ENCODE data around the gene USP43. TPM values are rescaled to one million over a fixed set of nuclear protein-coding genes. Genes with fewer than 3 reads are reported as not detected.

USP43 gene
- total RNA-seq, 2 donors from 2014 or later, result 4.2 to 6.9 TPM

DNA sequence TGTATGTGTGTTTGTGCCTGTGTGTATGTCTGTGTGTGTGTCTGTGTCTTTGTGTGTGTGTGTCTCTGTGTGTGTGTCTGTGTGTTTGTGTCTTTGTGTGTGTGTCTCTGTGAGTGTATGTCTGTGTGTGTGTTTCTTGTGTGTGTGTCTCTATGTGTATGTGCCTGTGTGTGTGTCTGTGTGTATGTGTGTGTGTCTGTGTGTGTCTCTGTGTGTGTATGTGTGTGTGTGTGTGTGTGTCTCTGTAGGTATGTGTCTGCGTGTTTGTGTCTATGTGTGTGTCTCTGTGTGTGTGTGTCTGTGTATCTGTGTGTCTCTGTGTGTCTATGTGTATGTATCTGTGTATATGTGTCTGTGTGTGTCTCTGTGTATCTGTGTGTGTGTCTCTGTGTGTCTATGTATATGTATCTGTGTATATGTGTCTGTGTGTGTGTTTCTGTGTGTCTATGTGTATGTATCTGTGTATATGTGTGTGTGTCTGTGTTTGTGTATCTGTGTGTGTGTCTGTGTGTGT, 70.2 kb downstream of the USP43 start:
- DNase-seq, result no peak
- no peaks in the 10 kb centered on the region for H3K9me3 ChIP-seq
- intact Hi-C loops (cut with DNase I), result no loop called here
- ATAC-seq, result no peak
- H3K4me3 ChIP-seq, result no peak overlapping the region
- WGBS, 2 donors, result 100% methylated on average over 1 of the region's 1 CpG
- no peaks in the 10 kb centered on the region for H3K27me3 ChIP-seq
- H3K36me3 ChIP-seq (replicated peaks in 1 of 2; ENCODE audit: insufficient read depth in 1 of 2, low read depth in 2 of 2), result no peaks in the 10 kb centered on the region
- no peak for TF ChIP-seq POLR2A (IDR thresholded peaks at IDR 0.05)
- TF ChIP-seq, protein P1, sequence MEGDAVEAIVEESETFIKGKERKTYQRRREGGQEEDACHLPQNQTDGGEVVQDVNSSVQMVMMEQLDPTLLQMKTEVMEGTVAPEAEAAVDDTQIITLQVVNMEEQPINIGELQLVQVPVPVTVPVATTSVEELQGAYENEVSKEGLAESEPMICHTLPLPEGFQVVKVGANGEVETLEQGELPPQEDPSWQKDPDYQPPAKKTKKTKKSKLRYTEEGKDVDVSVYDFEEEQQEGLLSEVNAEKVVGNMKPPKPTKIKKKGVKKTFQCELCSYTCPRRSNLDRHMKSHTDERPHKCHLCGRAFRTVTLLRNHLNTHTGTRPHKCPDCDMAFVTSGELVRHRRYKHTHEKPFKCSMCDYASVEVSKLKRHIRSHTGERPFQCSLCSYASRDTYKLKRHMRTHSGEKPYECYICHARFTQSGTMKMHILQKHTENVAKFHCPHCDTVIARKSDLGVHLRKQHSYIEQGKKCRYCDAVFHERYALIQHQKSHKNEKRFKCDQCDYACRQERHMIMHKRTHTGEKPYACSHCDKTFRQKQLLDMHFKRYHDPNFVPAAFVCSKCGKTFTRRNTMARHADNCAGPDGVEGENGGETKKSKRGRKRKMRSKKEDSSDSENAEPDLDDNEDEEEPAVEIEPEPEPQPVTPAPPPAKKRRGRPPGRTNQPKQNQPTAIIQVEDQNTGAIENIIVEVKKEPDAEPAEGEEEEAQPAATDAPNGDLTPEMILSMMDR (IDR thresholded peaks at IDR 0.05), result no peak
- no peaks in the 10 kb centered on the region for H3K4me1 ChIP-seq
- H3K27ac ChIP-seq, result no peak overlapping the region

DNA sequence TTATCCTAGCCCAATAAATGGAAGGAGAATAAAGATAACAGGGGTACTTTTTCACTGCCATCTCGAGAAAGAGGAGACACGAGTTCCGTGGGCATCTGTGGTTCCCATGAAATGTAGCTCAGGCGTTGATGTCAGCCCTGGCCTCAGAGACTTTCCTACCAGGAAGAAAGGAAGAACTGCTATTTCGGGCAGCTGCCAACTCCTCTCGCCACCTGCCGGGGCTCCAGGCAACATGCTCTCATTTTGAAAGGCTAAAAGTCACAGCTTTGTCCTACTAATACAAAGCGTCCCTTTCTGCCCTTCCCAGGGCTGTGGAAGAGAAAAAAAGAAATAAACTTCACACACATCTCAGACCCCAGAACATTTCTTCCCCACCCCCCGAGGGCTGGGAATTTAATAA, 80.3 kb downstream of the USP43 start:
- ATAC-seq (no peak), DNase-seq (no peak)
- intact Hi-C loops (cut with DNase I), result no loop called here
- Histone ChIP-seq H3K4me3 (no peak overlapping the region), H3K4me1 (no peaks in the 10 kb centered on the region), H3K36me3 (replicated peaks in 1 of 2; ENCODE audit: insufficient read depth in 1 of 2, low read depth in 2 of 2) (peaks cover 0 to 3% of the 10 kb centered on the region in 2 donors), H3K27me3 (no peaks in the 10 kb centered on the region), H3K9me3 (no peaks in the 10 kb centered on the region), H3K27ac (no peak overlapping the region)
- 63 to 79% methylated on average over 9 of the region's 9 CpGs for WGBS, 2 donors
- TF ChIP-seq POLR2A (IDR thresholded peaks at IDR 0.05), result no peak
- TF ChIP-seq, protein P1 (IDR thresholded peaks at IDR 0.05), result no peak

DNA sequence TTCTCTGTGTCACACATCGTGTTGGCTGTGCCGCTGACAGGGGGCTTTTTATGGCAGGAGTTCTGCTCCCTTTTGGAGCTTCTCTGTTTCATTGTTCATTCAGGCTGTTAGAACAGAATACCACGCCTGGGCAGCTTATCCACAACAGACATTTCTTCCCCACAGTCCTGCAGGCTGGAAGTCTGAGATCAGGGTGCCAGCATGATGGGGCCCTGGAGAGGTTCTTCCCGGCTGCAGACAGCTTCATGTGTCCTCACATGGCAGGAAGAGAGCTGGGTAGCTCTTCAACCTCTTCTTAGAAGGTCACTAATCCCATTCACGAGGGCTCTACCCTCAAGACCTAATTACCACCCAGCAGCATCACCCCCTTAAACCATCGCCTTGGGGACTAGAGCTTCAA, 81.0 kb downstream of the USP43 start:
- no peak for TF ChIP-seq POLR2A (IDR thresholded peaks at IDR 0.05)
- TF ChIP-seq, protein P1 (IDR thresholded peaks at IDR 0.05), result no peak
- Histone ChIP-seq H3K27ac (no peak overlapping the region), H3K4me3 (no peak overlapping the region), H3K27me3 (no peaks in the 10 kb centered on the region), H3K9me3 (no peaks in the 10 kb centered on the region), H3K36me3 (replicated peaks in 1 of 2; ENCODE audit: insufficient read depth in 1 of 2, low read depth in 2 of 2) (peaks cover 0 to 3% of the 10 kb centered on the region in 2 donors), H3K4me1 (no peaks in the 10 kb centered on the region)
- ATAC-seq, result no peak
- 79 to 80% methylated on average over 6 of the region's 6 CpGs for WGBS, 2 donors
- DNase-seq, result no peak
- intact Hi-C loops (cut with DNase I), result no loop called here

DNA sequence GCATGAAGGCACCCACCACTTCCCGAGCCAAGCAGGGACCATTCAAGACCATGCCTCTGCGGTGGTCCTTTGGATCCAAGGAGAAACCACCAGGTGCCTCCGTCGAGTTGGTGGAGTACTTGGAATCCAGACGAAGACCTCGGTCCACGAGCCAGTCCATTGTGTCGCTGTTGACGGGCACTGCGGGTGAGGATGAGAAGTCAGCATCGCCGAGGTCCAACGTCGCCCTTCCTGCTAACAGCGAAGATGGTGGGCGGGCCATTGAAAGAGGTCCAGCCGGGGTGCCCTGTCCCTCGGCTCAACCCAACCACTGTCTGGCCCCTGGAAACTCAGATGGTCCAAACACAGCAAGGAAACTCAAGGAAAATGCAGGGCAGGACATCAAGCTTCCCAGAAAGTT, 82.7 kb downstream of the USP43 start:
- Histone ChIP-seq H3K4me1 (no peaks in the 10 kb centered on the region), H3K27ac (no peak overlapping the region), H3K36me3 (replicated peaks in 1 of 2; ENCODE audit: insufficient read depth in 1 of 2, low read depth in 2 of 2) (peaks cover 0 to 3% of the 10 kb centered on the region in 2 donors), H3K9me3 (no peaks in the 10 kb centered on the region), H3K27me3 (no peaks in the 10 kb centered on the region), H3K4me3 (no peak overlapping the region)
- ATAC-seq (no peak), DNase-seq (no peak)
- TF ChIP-seq, protein P1 (IDR thresholded peaks at IDR 0.05), result no peak
- TF ChIP-seq POLR2A (IDR thresholded peaks at IDR 0.05), result no peak
- WGBS, 2 donors, result 90 to 92% methylated on average over 14 to 18 of the region's 18 CpGs
- intact Hi-C loops (cut with DNase I), result no loop called here

DNA sequence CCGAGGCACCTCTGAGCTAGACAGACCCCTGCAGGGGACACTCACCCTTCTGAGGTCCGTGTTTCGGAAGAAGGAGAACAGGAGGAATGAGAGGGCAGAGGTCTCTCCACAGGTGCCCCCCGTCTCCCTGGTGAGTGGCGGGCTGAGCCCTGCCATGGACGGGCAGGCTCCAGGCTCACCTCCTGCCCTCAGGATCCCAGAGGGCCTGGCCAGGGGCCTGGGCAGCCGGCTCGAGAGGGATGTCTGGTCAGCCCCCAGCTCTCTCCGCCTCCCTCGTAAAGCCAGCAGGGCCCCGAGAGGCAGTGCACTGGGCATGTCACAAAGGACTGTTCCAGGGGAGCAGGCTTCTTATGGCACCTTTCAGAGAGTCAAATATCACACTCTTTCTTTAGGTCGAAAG, 83.2 kb downstream of the USP43 start:
- no peak for TF ChIP-seq POLR2A (IDR thresholded peaks at IDR 0.05)
- TF ChIP-seq, protein P1 (IDR thresholded peaks at IDR 0.05), result no peak
- intact Hi-C loops (cut with DNase I), result no loop called here
- no peak for ATAC-seq

More for the DNA sequence above, 83.2 kb downstream of the USP43 start:
- Histone ChIP-seq H3K27ac (no peak overlapping the region), H3K4me3 (no peak overlapping the region), H3K27me3 (no peaks in the 10 kb centered on the region), H3K36me3 (replicated peaks in 1 of 2; ENCODE audit: insufficient read depth in 1 of 2, low read depth in 2 of 2) (peaks cover 0 to 3% of the 10 kb centered on the region in 2 donors), H3K9me3 (no peaks in the 10 kb centered on the region), H3K4me1 (no peaks in the 10 kb centered on the region)
- DNase-seq, result no peak
- 76 to 83% methylated on average over 12 of the region's 12 CpGs for WGBS, 2 donors

All from body of pancreas (tissue), 4 donors.